Caco-2 (cell line): ENCODE data around the gene CPEB2. TPM values are rescaled to one million over a fixed set of nuclear protein-coding genes. Genes with fewer than 3 reads are reported as not detected.

Source experiments
- BruUV-seq: library from RNA; stranded (reverse); fragments of 400-500 nt; replicated peaks from 2 replicates; lab custom pipeline; 2021; lab: Mats Ljungman, UMichigan
- CTCF ChIA-PET: fragments of 300-600 bp; sonication (Branson Sonifier 250); formaldehyde crosslinking; loops from one replicate; lab custom pipeline; 2022; ENCODE audit warnings: antibody characterized with exemption; lab: Charles Lee
- POLR2A ChIA-PET: fragments of 300-600 bp; sonication (Branson Sonifier 250); formaldehyde crosslinking; loops from one replicate; lab custom pipeline; 2022; ENCODE audit warnings: antibody characterized with exemption; lab: Charles Lee
- DNase-seq, 2 experiments: peaks; one replicate each; pipeline versions ENCODE4 v3.0.0 to v3.0.0-alpha.2; 2020 to 2022
- H3K27me3 ChIP-seq: replicated peaks from 2 replicates; pipeline ENCODE4 v1.6.0; 2011; ENCODE audit warnings: low read length; ENCODE audit not compliant: control insufficient read depth, insufficient read depth
- H3K36me3 ChIP-seq: 2 replicates; pipeline ENCODE4 v1.5.1; 2011; ENCODE audit warnings: low read length; ENCODE audit not compliant: control insufficient read depth, insufficient read depth
- H3K4me1 ChIP-seq: fragments of 250-450 bp; sonication (Bioruptor Pico); 2 replicates; pipeline ENCODE4 v1.5.1; 2020; ENCODE audit warnings: mild to moderate bottlenecking
- H3K4me3 ChIP-seq: 2 replicates; pipeline ENCODE4 v1.5.1; 2011; ENCODE audit warnings: low read depth, mild to moderate bottlenecking, control low read depth, low read length
- H3K9me3 ChIP-seq: fragments of 250-450 bp; sonication (Bioruptor Pico); 2 replicates; pipeline ENCODE4 v1.5.1; 2020; ENCODE audit warnings: mild to moderate bottlenecking, moderate library complexity
- H3K27ac Mint-ChIP-seq: one replicate; pipeline ENCODE4 v1.8.0; 2022; ENCODE audit warnings: mixed read lengths; ENCODE audit not compliant: unreplicated experiment
- H3K27me3 Mint-ChIP-seq: one replicate; pipeline ENCODE4 v1.8.0; 2022; ENCODE audit warnings: mixed read lengths; ENCODE audit not compliant: insufficient read depth, unreplicated experiment
- H3K36me3 Mint-ChIP-seq: one replicate; pipeline ENCODE4 v1.8.0; 2022; ENCODE audit warnings: mild to moderate bottlenecking, mixed read lengths; ENCODE audit not compliant: insufficient read depth, unreplicated experiment
- H3K4me1 Mint-ChIP-seq: one replicate; pipeline ENCODE4 v1.8.0; 2022; ENCODE audit warnings: low read depth, mixed read lengths; ENCODE audit not compliant: unreplicated experiment
- H3K4me3 Mint-ChIP-seq: one replicate; pipeline ENCODE4 v1.8.0; 2022; ENCODE audit warnings: mild to moderate bottlenecking, moderate library complexity, mixed read lengths; ENCODE audit not compliant: unreplicated experiment
- H3K9me3 Mint-ChIP-seq: one replicate; pipeline ENCODE4 v1.8.0; 2022; ENCODE audit warnings: mixed read lengths; ENCODE audit not compliant: unreplicated experiment
- CTCF ChIP-seq, 2 experiments: fragments of 200-600 bp in 1 of 2; IDR thresholded peaks; 1 replicate in 1 of 2; 2 replicates in 1 of 2; pipeline versions ENCODE4 v1.5.1 to v1.8.0; 2011 to 2022; ENCODE audit warnings: antibody characterized with exemption in 1 of 2, control low read depth in 1 of 2, inconsistent platforms in 1 of 2, low read depth in 1 of 2, low read length in 1 of 2, mild to moderate bottlenecking in 1 of 2, moderate library complexity in 1 of 2; ENCODE audit not compliant: insufficient read depth in 1 of 2, severe bottlenecking in 1 of 2, unreplicated experiment in 1 of 2
- intact Hi-C: fragments of 100-400 bp; cut with micrococcal nuclease; formaldehyde crosslinking; loops from one replicate; pipeline ENCODE4 v1.10.0; 2022; ENCODE audit not compliant: unreplicated experiment
- total RNA-seq: library from RNA; stranded (reverse); gene quantifications from 2 replicates; pipeline ENCODE4 v1.2.3, GENCODE V29; 2022

The CPEB2 gene
- total RNA-seq, 1 experiment from 2014 or later, result 0.18 TPM

GRCh38 chr4:15021311-15021710, 19.0 kb downstream of the CPEB2 start:
- Histone ChIP-seq H3K9me3 (no peaks in the 10 kb centered on the region), H3K27me3 (no peaks in the 10 kb centered on the region), H3K36me3 (no peaks in the 10 kb centered on the region), H3K4me3 (no peak overlapping the region), H3K4me1 (no peaks in the 10 kb centered on the region)
- no peaks in the 10 kb centered on the region for H3K27me3 Mint-ChIP-seq
- no peak overlapping the region for H3K27ac Mint-ChIP-seq
- no peaks in the 10 kb centered on the region for H3K9me3 Mint-ChIP-seq
- POLR2A ChIA-PET, result no interaction called here
- no peaks in the 10 kb centered on the region for H3K4me1 Mint-ChIP-seq
- intact Hi-C loops, result no loop called here
- H3K36me3 Mint-ChIP-seq, result no peaks in the 10 kb centered on the region
- no peak overlapping the region for H3K4me3 Mint-ChIP-seq
- no peak for TF ChIP-seq CTCF (IDR thresholded peaks at IDR 0.05; ENCODE audit: insufficient read depth in 1 of 2, low read depth in 1 of 2, low read length in 1 of 2, severe bottlenecking in 1 of 2, unreplicated experiment in 1 of 2)
- CTCF ChIA-PET, result no interaction called here
- DNase-seq, result no peak
- no TSS peak for BruUV-seq

GRCh38 chr4:15021946-15022345, 19.7 kb downstream of the CPEB2 start:
- H3K27ac Mint-ChIP-seq, result no peak overlapping the region
- no peaks in the 10 kb centered on the region for H3K4me1 ChIP-seq
- no peak overlapping the region for H3K4me3 Mint-ChIP-seq
- no TSS peak for BruUV-seq
- H3K9me3 Mint-ChIP-seq, result no peaks in the 10 kb centered on the region
- H3K4me1 Mint-ChIP-seq, result no peaks in the 10 kb centered on the region
- H3K27me3 Mint-ChIP-seq, result no peaks in the 10 kb centered on the region
- DNase-seq, result no peak
- no peaks in the 10 kb centered on the region for H3K27me3 ChIP-seq
- no peaks in the 10 kb centered on the region for H3K36me3 ChIP-seq
- POLR2A ChIA-PET, result no interaction called here
- H3K36me3 Mint-ChIP-seq, result no peaks in the 10 kb centered on the region
- intact Hi-C loops, result no loop called here
- no peak overlapping the region for H3K4me3 ChIP-seq
- TF ChIP-seq CTCF (IDR thresholded peaks at IDR 0.05; ENCODE audit: insufficient read depth in 1 of 2, low read depth in 1 of 2, low read length in 1 of 2, severe bottlenecking in 1 of 2, unreplicated experiment in 1 of 2), result no peak
- H3K9me3 ChIP-seq, result no peaks in the 10 kb centered on the region
- CTCF ChIA-PET, result no interaction called here

GRCh38 chr4:15024386-15024785, 22.1 kb downstream of the CPEB2 start:
- DNase-seq, result no peak
- no peaks in the 10 kb centered on the region for H3K4me1 Mint-ChIP-seq
- H3K27me3 Mint-ChIP-seq, result no peaks in the 10 kb centered on the region
- ChIA-PET POLR2A (no interaction called here), CTCF (no interaction called here)
- H3K9me3 Mint-ChIP-seq, result no peaks in the 10 kb centered on the region
- no peaks in the 10 kb centered on the region for H3K4me1 ChIP-seq
- no peaks in the 10 kb centered on the region for H3K36me3 ChIP-seq
- no peak overlapping the region for H3K4me3 ChIP-seq
- no TSS peak for BruUV-seq
- H3K4me3 Mint-ChIP-seq, result no peak overlapping the region
- H3K9me3 ChIP-seq, result no peaks in the 10 kb centered on the region
- intact Hi-C loops, result no loop called here
- H3K36me3 Mint-ChIP-seq, result no peaks in the 10 kb centered on the region
- H3K27ac Mint-ChIP-seq, result no peak overlapping the region
- no peak for TF ChIP-seq CTCF (IDR thresholded peaks at IDR 0.05; ENCODE audit: insufficient read depth in 1 of 2, low read depth in 1 of 2, low read length in 1 of 2, severe bottlenecking in 1 of 2, unreplicated experiment in 1 of 2)
- H3K27me3 ChIP-seq, result no peaks in the 10 kb centered on the region
